GM08714 (cell line): Measurements from ENCODE around the gene IL2RG.

Experiments
- H3K4me3 ChIP-seq: fragments of 200-500 bp; sonication (Bioruptor generic); 2 replicates; pipeline ENCODE4 v1.5.1; 2014; ENCODE audit warnings: mild to moderate bottlenecking, low read length, inconsistent platforms
- ZNF274 ChIP-seq: IDR thresholded peaks from 2 replicates; pipeline ENCODE4 v1.6.1; 2012; ENCODE audit warnings: mild to moderate bottlenecking, low read depth, low read length

Gene IL2RG

GRCh38 chrX:71100581-71101505 is 10.5 kb downstream of the IL2RG start:
- no peak overlapping the region for H3K4me3 ChIP-seq
- no peak for TF ChIP-seq ZNF274

GRCh38 chrX:71099736-71100135 is 11.6 kb downstream of the IL2RG start:
- no peak overlapping the region for H3K4me3 ChIP-seq
- no peak for TF ChIP-seq ZNF274

- no peak overlapping the region for H3K4me3 ChIP-seq
- no peak for TF ChIP-seq ZNF274
Observed at GRCh38 chrX:71098951-71099506, 12.3 kb downstream of the IL2RG start.

- no peak for TF ChIP-seq ZNF274
- no peak overlapping the region for H3K4me3 ChIP-seq
Observed at GRCh38 chrX:71098302-71098701, 13.1 kb downstream of the IL2RG start.

GRCh38 chrX:71096760-71097032 is 14.7 kb downstream of the IL2RG start:
- TF ChIP-seq ZNF274 = no peak
- peak overlapping the region; percentile 85; the same call in 1 of the 2 replicates for H3K4me3 ChIP-seq

- peak overlapping the region; percentile 85 for H3K4me3 ChIP-seq
- no peak for TF ChIP-seq ZNF274
Observed at GRCh38 chrX:71095981-71096759, 15.2 kb downstream of the IL2RG start.

GRCh38 chrX:71095555-71095980 is 15.8 kb downstream of the IL2RG start, which contains the start of gene FOXO4:
Gene FOXO4, plus strand, starts transcription at chrX:71095851. Its CDS starts 678 bp downstream, at chrX:71096529.
- TF ChIP-seq ZNF274 = no peak
- H3K4me3 ChIP-seq = peak within 1 kb of the TSS; percentile 85

- no peak for TF ChIP-seq ZNF274
- H3K4me3 ChIP-seq = peak overlapping the region; percentile 76
Observed at GRCh38 chrX:71095033-71095432, 16.3 kb downstream of the IL2RG start.

GRCh38 chrX:71091263-71091662 is 20.1 kb downstream of the IL2RG start:
- H3K4me3 ChIP-seq = no peak overlapping the region
- no peak for TF ChIP-seq ZNF274

GRCh38 chrX:71085900-71086299 is 25.5 kb downstream of the IL2RG start:
- no peak for TF ChIP-seq ZNF274
- no peak overlapping the region for H3K4me3 ChIP-seq

- H3K4me3 ChIP-seq = no peak overlapping the region
Observed at GRCh38 chrX:71082822-71083221, 28.6 kb downstream of the IL2RG start.

GRCh38 chrX:71082124-71082647 is 29.2 kb downstream of the IL2RG start:
- no peak overlapping the region for H3K4me3 ChIP-seq
- TF ChIP-seq ZNF274 = no peak

More at GRCh38 chrX:71082822-71083221, 28.6 kb downstream of the IL2RG start:
- TF ChIP-seq ZNF274 = no peak

GRCh38 chrX:71081330-71082123 is 29.9 kb downstream of the IL2RG start:
- TF ChIP-seq ZNF274 = no peak
- H3K4me3 ChIP-seq = no peak overlapping the region
